NB4 (cell line): ENCODE data around the gene TCEAL4.
"Not testable (repeated sequence)": the region's sequence is repeated elsewhere in the genome, so short reads cannot be mapped to it uniquely, and the experiment has no call there.

ENCODE experiments used
- DNase-seq: peaks from one replicate; pipeline ENCODE4 v3.0.0; 2010; ENCODE audit warnings: low read depth
- H3K4me3 ChIP-seq: one replicate; pipeline ENCODE4 v1.5.1; 2011; ENCODE audit warnings: mild to moderate bottlenecking, low read depth, low read length, moderate library complexity
- CTCF ChIP-seq: IDR thresholded peaks from one replicate; pipeline ENCODE4 v1.5.1; 2012; ENCODE audit warnings: low read depth, low read length
- MAX ChIP-seq: IDR thresholded peaks from 2 replicates; pipeline ENCODE4 v1.6.1; 2011; ENCODE audit warnings: low read depth, low read length
- MYC ChIP-seq: IDR thresholded peaks from 2 replicates; pipeline ENCODE4 v1.6.1; 2011; ENCODE audit warnings: low read depth, low read length
- POLR2A ChIP-seq: IDR thresholded peaks from 2 replicates; pipeline ENCODE4 v1.6.1; 2011; ENCODE audit warnings: mild to moderate bottlenecking; ENCODE audit not compliant: insufficient read length; ENCODE audit errors: extremely low read depth

The TCEAL4 gene

GRCh38 chrX:103571121-103571520, 14.2 kb upstream of the TCEAL4 start:
- no peak for TF ChIP-seq POLR2A
- no peak for TF ChIP-seq CTCF
- no peak for TF ChIP-seq MAX
- no peak for TF ChIP-seq MYC
- no peak overlapping the region for H3K4me3 ChIP-seq
- no peak for DNase-seq

GRCh38 chrX:103571726-103572125, 13.6 kb upstream of the TCEAL4 start:
- TF ChIP-seq MYC (no peak), CTCF (no peak)
- DNase-seq: no peak

GRCh38 chrX:103573202-103573601, 12.1 kb upstream of the TCEAL4 start:
- no peak for DNase-seq

More at GRCh38 chrX:103571726-103572125, 13.6 kb upstream of the TCEAL4 start:
- no peak overlapping the region for H3K4me3 ChIP-seq

GRCh38 chrX:103584596-103584995, 719 bp upstream of the TCEAL4 start:
- TF ChIP-seq MAX (no peak), MYC (no peak), POLR2A (no peak), CTCF (no peak)
- H3K4me3 ChIP-seq: no peak overlapping the region
- no peak for DNase-seq

More at GRCh38 chrX:103573202-103573601, 12.1 kb upstream of the TCEAL4 start:
- no peak overlapping the region for H3K4me3 ChIP-seq
- TF ChIP-seq MYC: no peak
- TF ChIP-seq POLR2A: no peak
- TF ChIP-seq CTCF: no peak
- TF ChIP-seq MAX: no peak

GRCh38 chrX:103586314-103586646, 965 bp downstream of the TCEAL4 start:
- no peak overlapping the region for H3K4me3 ChIP-seq
- no peak for DNase-seq
- TF ChIP-seq MAX (no peak), POLR2A (no peak), CTCF (no peak), MYC (no peak)

- DNase-seq: no peak
- TF ChIP-seq POLR2A: no peak
- H3K4me3 ChIP-seq: no peak overlapping the region
Measured at GRCh38 chrX:103586659-103587058, 1.3 kb downstream of the TCEAL4 start.

- DNase-seq, H3K4me3 ChIP-seq: not testable (repeated sequence)
Measured at GRCh38 chrX:103592295-103592694, 7.0 kb downstream of the TCEAL4 start.

GRCh38 chrX:103595202-103595601, 9.9 kb downstream of the TCEAL4 start:
- not testable (repeated sequence) for H3K4me3 ChIP-seq, DNase-seq
